HG03342 (cell line): Measurements from ENCODE around the gene FNDC11.

Experiments used
- ATAC-seq: cut with Tn5 transposase; IDR thresholded peaks from one replicate; pipeline ENCODE4 v1.9.1; 2021; ENCODE audit warnings: mild to moderate bottlenecking, moderate library complexity; ENCODE audit not compliant: unreplicated experiment

Gene FNDC11

DNA sequence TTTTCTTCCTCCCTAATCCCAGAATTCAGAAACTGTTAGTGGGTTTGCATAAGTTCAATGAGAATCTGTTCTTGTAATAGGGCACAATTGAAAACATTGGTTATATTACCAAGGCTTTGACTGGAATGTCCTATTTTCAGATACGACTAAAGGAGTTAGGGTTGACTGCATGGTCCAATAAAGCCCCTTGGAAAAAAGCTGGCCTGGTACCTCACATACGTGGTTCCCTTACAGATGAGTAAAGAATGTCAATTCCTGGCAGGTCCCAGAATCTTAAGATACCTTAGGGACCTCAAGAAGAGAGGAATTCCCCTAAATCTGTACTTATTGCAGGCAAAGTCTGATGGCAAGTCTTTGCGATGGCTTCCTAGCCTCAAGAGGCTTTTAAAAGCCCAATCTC, 28.8 kb upstream of the FNDC11 start:
- ATAC-seq, result no peak

DNA sequence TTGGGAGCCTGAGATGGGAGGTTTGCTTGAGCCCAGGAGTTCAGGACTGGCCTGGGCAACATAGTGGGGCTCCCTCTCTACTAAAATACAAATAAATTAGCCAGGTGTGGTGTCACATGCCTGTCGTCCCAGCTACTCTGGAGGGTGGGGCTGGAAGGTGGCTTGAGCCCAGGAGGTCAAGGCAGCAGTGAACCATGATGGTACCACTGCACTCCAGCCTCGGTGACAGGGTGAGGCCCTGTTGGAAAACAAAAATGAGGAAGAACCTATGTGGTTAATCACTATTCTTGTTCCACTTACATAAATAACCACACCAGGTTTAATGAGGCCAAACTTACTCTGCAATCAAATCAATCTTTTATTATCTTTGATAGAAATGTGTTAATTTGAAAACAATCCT, 28.0 kb upstream of the FNDC11 start:
- ATAC-seq, result no peak

DNA sequence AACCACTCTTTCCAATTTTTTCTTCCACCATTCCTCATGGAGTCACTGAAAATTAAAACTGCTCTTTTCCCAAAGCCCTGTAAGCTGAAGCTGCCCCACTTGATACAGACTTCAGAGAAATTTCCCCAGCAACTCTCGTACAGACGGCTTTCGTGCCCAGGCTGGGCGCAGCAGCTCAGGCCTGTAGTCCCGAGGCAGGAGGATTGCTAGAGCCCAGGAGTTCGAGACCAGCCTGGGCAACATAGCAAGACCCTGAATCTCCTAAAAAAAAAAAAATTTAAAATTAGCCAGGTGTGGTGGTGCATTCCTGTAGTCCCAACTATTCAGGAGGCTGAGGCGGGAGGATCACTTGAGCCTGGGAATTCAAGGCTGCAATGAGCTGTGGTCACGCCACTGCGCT, 26.8 kb upstream of the FNDC11 start:
- no peak for ATAC-seq

DNA sequence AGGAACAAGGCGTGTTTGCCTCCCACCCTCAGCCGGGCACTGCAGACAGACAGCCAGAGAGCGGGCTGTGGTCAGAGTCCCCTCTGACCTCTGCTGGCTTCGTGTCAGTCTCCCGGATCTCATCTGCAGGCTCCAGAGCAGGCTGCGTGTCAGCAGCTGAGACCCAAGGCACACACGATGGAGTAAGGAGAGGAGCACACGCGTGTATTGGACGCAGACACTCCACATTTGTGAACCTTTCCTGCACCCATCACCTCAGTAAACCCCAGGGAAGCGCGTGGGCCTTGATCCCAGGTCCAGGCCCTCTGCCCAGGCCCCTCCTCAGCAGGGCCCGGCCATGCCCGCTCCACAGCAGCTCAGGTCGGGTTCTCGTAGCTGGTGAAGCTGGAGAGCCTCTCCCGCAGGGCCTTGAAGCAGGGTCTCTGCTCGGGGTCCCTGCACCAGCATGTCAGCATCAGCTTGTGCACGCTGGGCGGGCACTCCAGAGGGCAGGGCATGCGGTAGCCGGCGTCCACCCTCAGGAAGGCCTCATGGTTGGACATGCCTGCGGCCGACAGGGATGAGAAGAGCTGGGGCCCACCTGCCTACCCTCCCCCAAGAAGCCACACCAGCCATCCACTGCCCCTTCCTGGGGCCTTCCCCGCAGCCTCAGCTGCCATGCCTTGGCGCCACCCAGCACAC, 24.6 kb upstream of the FNDC11 start:
- ATAC-seq, result no peak

DNA sequence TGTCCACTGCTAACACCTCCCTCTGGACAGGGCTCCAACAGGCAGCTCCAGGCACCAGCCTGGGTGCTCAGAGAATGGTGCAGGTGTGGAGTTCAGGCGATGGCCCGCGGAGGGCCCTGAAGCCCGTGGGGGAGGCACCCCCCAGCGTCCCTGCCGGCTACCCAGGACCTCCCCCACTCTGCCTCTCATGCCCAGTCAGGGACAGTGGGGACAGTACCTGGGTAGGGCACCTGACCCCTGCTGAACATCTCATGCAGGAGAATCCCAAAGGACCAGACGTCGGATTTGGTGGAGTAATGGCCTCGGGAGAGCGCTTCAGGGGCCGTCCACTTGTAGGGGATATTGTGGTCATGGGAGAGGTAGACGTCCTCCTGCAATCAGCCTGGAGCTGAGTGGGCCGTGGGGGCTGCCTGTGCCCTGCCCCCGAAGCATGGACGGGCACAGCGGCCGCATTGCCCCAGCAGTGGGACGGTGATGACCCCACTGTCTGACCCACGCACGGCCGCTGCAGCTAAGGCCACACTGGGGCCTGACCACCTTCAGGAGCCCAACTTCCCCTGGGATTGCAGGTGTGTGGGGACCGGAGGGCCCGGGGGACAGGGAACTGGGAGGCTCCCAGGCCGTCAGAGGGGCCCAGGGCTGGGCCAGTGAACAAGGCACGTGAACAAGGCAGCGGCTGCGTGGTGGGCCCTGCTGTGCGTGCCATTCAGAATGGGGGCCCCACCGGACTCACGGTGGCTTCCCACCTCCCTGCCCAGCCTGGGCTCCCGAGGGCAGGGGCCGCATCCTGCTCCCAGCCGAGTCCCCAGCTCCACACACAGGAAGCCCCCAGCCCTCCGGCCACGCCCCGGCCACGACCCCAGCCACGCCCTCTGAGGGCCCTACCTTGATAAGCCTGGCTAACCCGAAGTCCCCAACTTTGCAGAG, 23.8 kb upstream of the FNDC11 start:
- no peak for ATAC-seq

DNA sequence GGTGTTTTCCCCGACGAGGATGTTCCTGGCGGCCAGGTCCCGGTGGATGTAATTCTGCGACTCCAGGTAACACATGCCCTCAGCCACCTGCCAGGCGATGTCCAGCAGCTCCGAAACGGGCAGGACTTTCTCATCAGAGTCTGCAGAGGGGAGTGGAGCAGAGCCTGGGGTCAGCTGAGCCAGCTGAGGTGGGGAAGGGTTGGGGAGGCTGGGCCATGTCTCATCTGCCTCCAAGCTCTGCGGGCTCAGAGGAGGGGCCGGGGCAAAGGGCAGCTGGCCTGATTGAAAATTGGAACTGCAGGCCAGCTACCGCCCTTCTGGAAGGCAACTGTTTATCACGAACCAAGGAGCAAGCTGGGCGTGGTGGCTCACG, 23.2 kb upstream of the FNDC11 start:
- no peak for ATAC-seq

DNA sequence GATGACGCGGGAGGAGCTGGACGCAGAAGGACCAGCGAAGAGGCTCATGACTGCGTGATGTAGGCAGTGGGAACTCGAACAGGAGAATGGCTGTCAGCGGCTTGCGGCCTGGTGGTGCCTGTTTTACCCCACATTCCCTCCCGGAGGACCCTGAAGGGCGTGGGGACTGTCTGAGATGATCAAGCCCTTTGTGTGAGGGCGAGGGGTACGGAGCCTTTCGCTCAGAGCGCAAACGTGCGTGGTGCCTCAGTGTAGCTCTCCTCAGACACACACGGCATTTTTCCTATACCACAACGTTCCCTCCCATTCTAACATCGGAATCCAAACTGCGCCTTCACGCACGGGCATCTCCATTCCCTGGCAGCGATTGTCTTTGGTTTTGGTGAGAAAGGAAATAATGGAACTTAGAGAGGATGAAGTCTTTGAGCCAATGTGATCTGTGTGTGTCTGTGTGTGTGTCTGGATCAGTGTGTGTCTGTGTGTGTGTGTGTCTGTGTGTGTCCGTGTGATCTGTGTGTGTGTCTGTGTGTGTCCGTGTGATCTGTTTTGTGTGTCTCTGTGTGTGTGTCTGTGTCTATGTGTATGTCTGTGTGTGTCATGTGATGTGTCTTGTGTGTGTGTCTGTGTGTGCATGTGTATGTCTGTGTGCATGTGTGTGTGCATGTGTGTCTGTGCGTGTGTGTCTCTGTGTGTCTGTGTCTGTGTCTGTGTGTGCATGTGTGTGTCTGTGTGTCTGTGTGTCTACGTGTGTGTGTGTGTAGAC, 22.1 kb upstream of the FNDC11 start:
- ATAC-seq, result no peak

DNA sequence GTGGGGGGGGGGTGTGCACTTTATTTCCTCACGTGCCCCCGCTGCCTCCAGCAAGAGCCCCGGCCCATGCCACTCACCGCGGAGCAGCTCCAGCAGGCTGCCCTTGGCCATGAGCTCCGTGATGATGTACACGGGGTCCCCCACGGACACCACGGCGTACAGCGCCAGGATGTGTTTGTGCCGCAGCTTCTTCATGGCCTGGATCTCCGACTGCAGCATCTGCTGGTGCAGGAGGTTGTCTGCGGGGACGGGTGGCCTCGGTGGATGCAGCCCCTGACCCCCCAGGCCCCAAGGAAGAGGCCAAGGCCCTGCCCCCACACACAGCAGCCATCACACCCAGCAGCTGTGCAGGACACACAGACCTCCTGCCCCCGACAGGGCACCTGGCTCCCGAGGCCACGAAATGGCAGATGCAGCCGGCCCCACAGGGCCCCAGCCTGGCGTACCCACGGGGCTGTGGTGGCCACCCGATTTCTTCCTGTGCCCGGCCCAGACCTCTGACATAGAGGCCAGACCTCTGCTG, 21.4 kb upstream of the FNDC11 start:
- no peak for ATAC-seq

DNA sequence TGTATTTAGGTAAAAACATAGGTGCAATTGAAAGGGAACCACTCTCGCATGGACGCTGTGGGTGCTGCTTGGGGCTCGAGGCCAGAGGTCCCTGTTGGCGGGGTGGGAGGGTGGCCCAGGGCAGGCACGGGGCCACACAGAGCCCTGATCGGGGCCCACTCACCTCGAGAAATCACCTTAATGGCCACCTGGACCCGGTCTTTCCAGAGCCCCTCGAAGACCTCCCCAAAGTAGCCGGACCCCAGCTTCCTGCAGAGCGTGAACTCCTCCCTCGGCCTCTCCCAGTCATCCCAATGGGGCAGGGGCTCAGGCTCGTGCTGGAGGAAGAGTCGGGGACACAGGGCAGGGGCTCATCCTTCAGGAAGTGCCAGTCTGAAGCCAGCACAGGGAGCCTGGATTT, 20.6 kb upstream of the FNDC11 start:
- no peak for ATAC-seq

DNA sequence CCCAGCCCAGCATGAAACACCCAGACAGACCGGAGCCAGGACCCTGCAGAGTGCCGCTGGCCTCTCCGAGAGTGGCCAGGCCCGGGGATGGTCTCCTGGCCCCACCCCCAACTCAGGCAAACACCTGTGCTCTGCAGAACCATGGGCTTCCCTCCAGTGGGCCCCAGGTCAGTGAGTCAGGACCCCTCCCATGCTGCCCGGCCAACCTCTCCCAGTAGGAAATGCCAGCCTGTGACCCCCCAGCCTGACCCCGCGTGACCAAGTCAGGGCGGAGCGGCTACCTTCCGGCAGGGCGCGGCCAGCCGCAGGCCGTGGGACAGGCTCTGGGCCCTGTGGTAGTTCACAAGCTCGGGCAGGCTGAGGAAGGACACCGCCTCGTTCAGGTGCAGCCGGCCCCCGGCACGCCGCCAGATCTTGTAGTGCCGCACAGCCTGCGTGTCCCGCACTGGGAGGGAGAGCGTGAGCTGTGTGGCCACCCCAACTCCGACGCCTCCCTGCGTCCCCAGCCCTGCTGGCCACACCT, 20.0 kb upstream of the FNDC11 start:
- ATAC-seq, result no peak

DNA sequence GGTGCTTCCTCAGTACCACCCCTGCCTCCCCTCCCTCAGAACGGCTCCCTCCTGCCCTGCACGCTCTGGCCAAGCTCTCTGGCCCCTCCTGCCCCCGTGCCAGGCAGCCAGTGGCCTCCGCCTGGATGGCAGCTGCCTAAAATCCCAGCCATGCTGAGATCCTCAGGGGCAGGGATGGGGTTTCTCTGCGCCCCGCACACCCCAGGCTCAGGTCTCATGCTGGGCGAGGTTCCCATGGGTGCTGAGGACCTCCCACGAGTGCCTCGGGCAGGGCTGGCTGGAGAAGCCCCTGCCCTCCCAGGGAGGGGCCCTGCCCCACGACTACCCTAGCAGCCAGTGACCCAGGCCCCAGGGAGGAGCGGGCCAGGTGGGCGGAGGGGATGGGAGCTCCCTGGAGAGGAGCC, 19.5 kb upstream of the FNDC11 start:
- ATAC-seq, result no peak

DNA sequence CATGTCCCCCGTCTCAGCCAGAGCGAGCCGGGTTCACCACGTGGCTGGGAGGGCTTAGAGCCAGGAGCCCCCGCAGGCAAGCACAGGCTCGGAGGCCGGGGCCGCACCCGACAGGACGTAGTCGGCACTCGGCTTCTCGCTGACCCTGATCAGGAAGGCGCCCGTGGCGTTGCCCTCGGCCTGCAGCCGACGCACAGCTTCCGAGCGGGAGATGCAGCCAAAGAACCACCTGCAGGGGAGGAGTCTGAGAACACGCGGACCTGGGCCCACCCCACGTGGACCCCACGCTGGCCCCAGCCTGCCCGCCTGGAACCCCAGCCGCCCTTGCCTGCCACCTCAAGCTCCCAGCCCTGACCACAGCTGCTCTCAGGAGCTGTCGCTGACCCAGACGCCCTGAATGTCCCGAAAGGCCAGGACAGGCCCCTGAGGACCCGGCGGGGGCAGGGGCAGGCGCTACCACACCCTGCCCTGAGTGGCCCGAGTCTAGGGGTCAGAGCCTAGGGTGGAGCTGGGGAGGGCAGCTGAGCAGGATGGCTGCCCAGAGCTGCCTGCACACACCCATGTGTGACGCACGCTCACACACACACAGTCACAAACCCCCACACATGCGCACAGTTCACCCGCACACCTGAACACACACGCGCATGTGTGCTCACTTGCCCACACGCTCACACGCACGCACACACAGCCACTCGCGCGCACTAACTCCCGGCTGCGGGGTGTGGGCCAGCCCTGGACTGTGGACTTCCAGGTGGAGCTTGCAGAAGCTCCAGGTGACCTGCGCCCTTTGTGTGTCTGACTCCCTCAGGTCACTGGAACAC, 18.9 kb upstream of the FNDC11 start:
- ATAC-seq, result no peak

DNA sequence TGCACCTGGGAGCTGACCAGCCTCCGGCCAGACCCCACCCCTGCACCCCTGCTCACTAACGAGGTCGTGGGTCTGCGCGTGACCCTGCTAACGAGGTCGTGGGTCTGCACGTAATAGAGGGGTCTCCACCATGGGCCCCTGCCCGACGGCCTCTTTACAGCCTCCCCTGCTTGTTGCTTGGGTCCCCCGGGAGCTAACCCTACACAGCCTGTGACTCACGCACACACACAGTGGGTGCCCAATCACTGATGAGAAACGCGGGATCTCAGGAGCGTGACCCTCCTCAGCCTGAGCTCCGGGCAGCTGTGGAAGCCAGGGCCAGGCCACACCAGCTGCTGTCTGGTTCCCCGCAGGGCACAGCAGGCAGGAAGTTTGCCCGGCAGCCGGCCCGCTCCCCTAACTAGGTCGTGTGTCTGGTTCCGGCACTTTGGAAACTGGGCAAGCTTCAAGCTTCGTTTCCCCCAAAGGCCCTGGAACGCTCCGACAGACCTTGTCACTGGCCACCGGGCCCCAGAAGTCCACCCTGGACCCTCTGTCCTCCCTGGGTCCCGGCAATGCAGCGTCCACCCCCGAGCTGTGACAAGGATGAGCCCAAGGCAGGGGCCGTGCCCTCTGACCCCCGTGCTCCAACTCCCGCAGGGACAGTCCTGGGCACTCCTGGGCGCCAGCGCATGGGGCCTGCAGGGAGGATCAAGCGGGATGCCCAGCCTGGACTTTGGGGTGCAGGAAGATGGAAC, 17.6 kb upstream of the FNDC11 start:
- ATAC-seq, result no peak

DNA sequence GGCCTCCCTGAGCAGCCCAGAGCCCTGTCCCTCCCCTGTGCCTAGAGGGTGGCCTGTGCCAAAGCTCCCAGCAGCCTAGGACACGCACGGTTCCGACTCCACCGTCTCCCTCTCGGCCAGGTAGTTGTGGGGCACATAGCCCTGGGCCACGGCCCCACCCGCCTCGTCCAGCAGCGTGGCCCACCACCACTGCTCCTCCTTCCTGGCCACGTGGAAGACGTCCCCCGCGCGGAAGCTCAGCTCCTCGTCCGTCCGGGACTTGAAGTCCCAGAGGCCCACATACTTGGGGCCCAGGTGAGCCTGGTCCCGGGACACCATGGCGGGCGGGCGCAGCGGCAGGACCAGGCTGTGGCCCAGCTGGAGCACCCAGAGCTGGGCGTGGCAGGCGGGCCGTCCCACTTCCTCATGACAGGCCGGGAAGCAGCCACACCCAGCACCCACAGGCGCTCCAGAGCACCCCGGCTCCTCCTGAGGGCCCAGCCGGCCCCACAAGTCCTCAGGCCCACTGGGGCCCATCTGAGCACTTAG, 16.9 kb upstream of the FNDC11 start, which contains the start of gene PTK6:
PTK6 (minus strand) TSS at position 380 of the 528 bp plus-strand sequence; CDS start at position 318, 62 bp downstream.
- peak; percentile 16 for ATAC-seq

DNA sequence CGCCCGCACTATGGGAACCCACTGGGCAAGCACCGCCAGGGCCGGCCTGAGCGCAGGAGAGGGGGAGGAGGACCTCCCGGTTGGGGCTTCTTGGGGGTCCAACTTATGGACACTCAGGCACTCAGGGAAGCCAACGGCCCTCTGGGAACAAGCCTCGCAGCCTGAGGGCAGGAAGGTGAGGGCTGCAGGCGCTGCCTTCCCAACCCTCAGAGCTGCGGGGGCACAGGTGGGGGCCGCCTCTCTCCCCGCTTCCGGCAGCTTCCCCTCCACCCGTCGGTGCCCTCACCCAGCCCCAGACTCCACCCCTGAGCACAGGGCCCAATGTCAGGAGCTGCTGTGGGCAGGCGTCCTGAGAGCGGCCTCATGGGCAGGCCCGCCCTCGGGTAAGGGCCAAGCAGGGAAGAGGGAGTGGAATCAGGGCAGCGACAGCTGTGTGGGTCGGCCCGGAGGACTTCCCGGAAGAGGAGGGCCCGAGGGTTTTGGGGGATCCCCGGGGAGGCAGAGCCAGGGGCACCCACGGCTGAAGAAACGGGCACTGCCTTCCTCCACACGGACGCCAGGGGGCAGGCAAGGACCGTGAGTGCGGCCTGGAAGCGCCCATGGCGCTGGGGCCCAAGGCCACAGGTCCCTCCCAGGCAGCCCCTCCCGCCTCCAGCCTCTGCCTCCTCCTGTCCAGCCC, 16.3 kb upstream of the FNDC11 start:
- ATAC-seq, result peak; percentile 78

DNA sequence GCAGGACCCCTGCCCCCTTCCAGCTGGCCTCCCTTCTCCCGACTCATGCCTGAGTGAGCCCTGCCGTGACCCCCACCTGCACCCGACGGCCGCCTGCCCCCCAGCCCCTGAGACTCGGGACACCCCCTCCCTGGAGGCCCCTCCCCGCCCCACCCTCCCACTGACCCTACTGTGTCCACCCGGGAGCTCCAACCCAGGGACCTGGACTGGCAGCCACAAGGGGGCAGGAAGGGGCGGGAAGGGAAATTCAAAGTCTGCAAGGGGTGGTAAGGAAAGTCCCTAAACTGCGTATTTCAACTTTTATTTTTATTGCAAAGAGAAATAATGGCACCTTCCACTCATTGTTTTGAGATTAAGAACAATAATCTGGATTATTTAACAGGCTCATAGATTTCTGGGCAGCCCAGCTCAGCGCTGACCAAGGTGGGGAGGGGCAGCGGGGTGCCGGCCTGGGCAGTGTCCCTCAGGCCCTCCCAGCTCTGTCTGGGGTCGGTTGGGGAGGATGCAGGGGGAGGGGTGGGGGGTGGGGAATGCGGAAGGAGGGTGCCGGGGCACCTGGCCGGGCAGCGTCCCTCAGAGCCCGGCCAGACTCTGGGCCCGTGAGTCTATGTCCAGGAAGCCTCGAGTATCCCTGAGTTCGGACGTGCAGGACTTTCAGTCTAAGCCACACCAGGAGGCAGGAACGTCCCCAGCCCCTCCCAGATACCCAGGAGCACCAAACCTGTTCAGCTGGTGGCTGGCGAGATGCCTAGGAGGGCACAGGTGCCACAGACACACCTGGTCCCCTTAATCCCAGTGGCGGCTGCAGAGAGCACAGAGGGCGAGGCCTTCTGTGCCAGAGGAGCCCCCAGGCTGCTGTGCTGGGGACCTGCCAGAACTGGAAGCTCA, 15.5 kb upstream of the FNDC11 start:
- no peak for ATAC-seq

DNA sequence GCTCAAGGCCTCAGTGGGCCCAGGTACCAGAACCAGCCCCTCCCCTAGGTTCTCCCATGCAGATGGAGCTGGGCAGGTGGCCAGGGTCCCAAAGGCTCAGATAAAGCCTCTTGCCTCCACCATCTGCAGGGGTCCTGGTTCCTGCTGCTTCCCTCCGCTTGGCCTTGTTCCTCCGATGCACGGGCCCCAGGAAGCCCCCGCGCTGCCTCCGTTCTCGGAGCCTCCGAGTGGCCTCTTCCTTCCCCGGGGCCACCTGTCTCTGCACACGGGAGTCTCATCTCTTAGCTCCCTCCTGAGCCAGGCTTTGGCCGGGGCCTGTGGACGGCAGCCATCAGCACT, 14.9 kb upstream of the FNDC11 start:
- no peak for ATAC-seq
